Globus pallidus (tissue), 1 donor: ENCODE measurements around the gene ZNF784.
A peak's percentile ranks its signal among the peaks of the same experiment; 100 is the strongest.

Experiments
- DNase-seq: peaks from one replicate; pipeline ENCODE4 v3.0.0-alpha.2; 2015; ENCODE audit warnings: low spot score

Gene ZNF784

GRCh38 chr19:55620410-55621204 lies 3.8 kb downstream of the ZNF784 start:
- no peak for DNase-seq

- DNase-seq, result no peak
These were observed 5.1 kb downstream of the ZNF784 start for GRCh38 chr19:55619286-55619685.

GRCh38 chr19:55618426-55618825 lies 5.9 kb downstream of the ZNF784 start:
- no peak for DNase-seq

DNA sequence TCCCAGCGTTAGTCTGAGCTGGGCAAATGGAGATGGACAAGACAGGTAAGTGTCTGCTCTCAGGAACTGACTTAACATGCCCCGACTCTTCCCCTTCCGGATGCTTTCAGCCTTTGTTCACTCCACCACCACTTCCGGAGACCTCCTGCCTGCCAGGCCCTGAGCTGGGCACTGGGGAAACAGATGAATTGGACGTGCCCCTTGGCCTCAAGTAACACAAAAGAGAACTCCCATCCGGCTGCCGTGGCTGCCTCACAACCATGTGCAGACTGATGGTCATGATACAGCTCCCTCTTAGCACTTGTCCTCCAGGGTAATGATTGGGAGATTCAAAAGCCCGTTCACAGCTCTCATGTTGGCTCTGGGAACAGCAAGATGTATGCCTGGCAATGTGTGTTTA lies 6.9 kb downstream of the ZNF784 start:
- no peak for DNase-seq

- no peak for DNase-seq
These were observed 7.9 kb downstream of the ZNF784 start for GRCh38 chr19:55616395-55616875.

DNA sequence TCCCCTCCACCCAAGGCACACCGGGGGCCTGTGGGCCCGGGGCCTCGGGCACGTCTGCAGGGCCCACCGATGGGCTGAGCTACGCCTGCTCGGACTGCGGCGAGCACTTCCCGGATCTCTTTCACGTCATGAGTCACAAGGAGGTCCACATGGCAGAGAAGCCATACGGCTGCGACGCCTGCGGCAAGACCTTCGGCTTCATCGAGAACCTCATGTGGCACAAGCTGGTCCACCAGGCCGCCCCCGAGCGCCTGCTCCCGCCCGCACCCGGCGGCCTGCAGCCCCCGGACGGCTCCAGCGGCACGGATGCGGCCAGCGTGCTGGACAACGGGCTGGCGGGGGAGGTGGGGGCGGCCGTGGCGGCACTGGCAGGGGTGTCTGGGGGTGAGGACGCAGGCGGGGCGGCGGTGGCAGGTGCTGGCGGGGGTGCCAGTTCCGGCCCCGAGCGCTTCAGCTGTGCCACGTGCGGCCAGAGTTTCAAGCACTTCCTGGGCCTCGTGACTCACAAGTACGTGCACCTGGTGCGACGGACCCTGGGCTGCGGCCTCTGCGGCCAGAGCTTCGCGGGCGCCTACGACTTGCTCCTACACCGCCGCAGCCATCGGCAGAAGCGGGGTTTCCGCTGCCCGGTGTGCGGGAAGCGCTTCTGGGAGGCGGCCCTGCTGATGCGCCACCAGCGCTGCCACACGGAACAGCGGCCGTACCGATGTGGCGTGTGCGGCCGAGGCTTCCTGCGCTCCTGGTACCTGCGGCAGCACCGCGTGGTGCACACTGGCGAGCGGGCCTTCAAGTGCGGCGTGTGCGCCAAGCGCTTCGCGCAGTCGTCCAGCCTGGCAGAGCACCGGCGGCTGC lies 8.6 kb downstream of the ZNF784 start:
- DNase-seq, result no peak

DNA sequence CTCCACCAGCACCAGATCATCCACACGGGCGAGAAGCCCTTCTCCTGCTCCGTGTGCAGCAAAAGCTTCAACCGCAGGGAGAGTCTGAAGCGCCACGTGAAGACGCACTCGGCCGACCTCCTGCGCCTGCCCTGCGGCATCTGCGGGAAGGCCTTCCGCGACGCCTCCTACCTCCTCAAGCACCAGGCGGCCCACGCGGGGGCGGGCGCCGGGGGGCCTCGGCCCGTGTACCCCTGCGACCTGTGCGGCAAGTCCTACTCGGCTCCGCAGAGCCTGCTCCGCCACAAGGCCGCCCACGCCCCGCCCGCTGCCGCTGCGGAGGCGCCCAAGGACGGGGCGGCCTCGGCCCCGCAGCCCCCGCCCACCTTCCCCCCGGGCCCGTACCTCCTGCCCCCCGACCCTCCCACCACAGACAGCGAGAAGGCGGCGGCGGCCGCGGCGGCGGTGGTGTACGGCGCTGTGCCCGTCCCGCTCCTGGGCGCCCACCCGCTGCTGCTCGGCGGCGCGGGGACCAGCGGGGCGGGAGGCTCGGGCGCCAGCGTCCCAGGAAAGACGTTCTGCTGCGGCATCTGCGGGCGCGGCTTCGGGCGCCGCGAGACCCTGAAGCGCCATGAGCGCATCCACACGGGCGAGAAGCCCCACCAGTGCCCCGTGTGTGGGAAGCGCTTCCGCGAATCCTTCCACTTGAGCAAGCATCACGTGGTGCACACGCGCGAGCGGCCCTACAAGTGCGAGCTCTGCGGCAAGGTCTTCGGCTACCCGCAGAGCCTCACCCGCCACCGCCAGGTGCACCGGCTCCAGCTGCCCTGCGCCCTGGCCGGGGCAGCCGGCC lies 9.4 kb downstream of the ZNF784 start:
- no peak for DNase-seq

DNA sequence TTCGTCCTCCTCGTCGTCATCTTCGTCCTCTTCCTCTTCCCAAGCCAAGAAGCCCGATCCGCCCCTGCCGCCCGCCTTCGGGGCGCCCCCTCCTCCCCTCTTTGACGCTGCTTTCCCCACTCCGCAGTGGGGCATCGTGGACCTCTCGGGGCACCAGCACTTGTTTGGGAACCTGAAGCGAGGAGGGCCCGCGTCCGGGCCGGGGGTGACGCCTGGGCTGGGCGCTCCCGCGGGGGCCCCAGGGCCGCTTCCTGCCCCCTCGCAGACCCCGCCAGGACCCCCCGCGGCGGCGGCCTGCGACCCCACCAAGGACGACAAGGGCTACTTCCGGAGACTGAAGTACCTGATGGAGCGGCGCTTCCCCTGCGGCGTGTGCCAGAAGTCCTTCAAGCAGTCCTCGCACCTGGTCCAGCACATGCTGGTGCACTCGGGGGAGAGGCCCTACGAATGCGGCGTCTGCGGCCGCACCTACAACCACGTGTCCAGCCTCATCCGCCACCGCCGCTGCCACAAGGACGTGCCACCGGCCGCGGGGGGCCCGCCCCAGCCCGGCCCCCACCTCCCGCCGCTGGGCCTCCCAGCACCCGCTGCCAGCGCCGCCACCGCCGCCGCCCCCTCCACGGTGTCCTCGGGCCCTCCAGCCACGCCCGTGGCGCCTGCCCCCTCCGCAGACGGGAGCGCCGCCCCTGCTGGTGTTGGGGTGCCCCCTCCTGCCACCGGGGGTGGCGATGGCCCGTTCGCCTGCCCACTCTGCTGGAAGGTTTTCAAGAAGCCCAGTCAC lies 10.2 kb downstream of the ZNF784 start:
- no peak for DNase-seq

DNA sequence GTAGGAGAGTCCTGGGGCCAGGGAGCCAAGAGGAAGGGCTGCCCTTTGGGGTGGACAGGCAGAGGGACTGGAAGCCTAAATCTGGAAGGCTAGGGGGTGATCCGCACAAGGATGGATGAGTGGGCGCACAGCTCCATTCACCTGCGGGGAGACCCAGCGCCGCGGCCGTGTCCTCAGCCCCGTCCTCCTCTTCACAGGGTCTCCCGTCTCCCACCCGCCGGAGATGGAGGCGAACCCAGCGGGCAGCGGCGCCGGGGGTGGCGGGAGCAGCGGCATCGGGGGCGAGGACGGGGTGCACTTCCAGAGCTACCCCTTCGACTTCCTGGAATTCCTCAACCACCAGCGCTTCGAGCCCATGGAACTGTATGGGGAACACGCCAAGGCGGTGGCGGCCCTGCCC lies 11.0 kb downstream of the ZNF784 start:
- DNase-seq, result no peak

- DNase-seq, result no peak
These were observed 12.3 kb downstream of the ZNF784 start for GRCh38 chr19:55611983-55612645.

DNA sequence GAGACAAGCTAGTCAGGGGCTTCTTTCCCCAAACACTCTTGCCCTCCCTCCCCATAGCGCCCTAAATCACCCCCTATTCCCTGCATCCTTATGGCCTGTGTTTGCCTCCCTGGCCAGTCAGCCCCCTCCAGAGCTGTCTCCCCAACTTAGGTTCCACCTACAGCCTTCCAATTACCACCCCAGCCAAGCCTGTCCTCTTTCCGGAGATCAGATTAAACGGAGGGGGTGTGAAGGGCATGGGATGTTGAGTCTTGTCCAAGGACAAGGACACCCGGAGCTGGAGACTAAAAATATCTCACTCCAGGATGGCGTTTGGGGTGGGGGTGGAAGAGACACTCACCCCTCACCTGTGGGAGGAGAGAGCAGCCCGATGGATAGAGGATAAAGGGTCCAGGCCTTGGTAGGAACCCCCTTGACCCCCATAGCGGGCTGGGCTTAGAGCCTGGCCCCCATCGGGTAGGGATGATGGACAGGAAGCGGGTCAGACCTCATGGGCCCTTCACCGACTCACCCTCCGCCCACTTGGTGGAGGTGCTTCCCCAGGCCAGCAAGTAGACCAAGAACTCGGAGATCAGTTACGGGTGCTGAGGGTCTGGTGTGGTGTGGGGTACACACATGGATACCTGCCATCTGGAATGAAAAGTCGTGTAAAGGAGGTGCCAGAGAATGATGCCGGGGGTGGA lies 12.9 kb downstream of the ZNF784 start:
- DNase-seq, result no peak

- no peak for DNase-seq
These were observed 15.0 kb downstream of the ZNF784 start for GRCh38 chr19:55609326-55609725.

GRCh38 chr19:55606817-55607216 lies 17.5 kb downstream of the ZNF784 start:
- no peak for DNase-seq

- DNase-seq, result no peak
These were observed 17.9 kb downstream of the ZNF784 start for GRCh38 chr19:55606471-55606787.

GRCh38 chr19:55605637-55606470 lies 18.5 kb downstream of the ZNF784 start, which contains the start of gene ZNF865:
Gene ZNF865 (plus strand): TSS chr19:55605647. CDS start chr19:55613619, 7,972 bp downstream.
- DNase-seq, result peak; percentile 62

DNA sequence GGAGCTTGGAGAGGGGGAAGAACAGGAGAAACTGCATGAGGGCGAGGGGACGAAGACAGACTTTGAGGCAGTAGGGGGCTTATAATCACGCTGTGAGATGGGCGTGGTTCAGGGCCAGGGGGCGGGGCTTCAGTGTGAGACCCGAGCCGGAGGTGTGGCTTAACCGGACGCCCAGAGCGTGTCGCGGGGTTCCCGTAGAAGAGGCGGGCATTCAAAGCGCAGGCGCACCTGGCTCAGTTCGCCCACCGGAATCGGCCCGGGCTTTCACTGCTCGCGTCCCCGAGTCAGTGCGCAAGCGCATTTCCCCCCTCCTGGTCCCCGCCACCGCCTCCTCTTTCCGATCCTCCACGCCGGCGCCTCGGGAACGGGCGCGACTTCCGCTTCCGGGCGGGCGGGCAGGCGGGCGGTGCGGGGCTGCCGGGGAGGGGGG lies 19.1 kb downstream of the ZNF784 start:
- DNase-seq, result peak; percentile 92

- no peak for DNase-seq
These were observed 20.6 kb downstream of the ZNF784 start for GRCh38 chr19:55603581-55604292.

- DNase-seq, result no peak
These were observed 21.3 kb downstream of the ZNF784 start for GRCh38 chr19:55603115-55603514.
